WI38 (cell line): ENCODE results near the gene KLHL15.

Experiments
- H3K4me3 ChIP-seq: 2 replicates; pipeline ENCODE4 v1.5.1; 2011; ENCODE audit warnings: low read depth, mild to moderate bottlenecking, control low read depth, low read length
- TF ChIP-seq, protein P1 (sequence below): IDR thresholded peaks from 2 replicates; pipeline ENCODE4 v1.5.1; 2012; ENCODE audit warnings: low read depth, mild to moderate bottlenecking, control low read depth, low read length

KLHL15 gene

DNA sequence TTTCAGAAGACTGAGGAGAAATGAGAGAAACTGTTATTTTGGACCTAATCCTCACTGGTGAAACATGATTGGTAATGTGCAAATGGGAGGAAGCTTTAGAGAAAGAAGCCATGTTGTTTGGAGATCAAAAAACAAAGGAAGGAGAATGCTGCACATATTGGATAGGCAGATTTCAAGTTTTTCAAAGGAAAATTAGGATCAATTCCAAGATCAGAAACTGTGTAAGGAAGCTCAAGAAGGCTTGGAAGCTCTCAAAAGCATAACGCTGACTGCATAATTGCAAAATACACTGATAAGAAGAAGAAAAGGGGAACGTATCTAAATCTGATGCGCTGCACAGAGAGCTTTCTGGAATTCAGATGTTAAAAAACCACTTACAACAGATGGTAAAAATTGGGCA, 34.6 kb downstream of the KLHL15 start:
- TF ChIP-seq, protein P1, sequence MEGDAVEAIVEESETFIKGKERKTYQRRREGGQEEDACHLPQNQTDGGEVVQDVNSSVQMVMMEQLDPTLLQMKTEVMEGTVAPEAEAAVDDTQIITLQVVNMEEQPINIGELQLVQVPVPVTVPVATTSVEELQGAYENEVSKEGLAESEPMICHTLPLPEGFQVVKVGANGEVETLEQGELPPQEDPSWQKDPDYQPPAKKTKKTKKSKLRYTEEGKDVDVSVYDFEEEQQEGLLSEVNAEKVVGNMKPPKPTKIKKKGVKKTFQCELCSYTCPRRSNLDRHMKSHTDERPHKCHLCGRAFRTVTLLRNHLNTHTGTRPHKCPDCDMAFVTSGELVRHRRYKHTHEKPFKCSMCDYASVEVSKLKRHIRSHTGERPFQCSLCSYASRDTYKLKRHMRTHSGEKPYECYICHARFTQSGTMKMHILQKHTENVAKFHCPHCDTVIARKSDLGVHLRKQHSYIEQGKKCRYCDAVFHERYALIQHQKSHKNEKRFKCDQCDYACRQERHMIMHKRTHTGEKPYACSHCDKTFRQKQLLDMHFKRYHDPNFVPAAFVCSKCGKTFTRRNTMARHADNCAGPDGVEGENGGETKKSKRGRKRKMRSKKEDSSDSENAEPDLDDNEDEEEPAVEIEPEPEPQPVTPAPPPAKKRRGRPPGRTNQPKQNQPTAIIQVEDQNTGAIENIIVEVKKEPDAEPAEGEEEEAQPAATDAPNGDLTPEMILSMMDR = no peak
- H3K4me3 ChIP-seq = no peak overlapping the region

DNA sequence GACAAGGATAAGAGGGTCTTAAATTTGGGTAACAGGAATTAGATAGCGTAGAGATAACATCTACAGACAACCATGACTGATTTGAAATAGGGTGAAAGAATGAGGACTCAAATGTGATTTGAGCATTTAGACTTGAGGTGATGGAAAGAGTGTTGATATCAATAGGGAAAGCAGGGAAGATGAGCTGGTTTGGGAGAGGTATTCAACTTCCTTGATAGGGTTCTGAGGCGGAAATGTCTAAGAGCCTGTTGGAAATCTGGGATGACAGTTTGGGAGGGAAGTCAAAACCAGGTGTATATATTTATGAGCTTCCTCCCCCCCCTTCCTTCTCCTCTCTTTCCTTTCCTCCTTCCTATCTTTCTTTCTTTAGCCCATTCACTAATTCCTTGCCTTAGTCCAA, 36.5 kb downstream of the KLHL15 start:
- TF ChIP-seq, protein P1 = no peak
- no peak overlapping the region for H3K4me3 ChIP-seq

- H3K4me3 ChIP-seq = no peak overlapping the region
- TF ChIP-seq, protein P1 = no peak
These were observed 37.3 kb downstream of the KLHL15 start for GRCh38 chrX:23989689-23990088.

GRCh38 chrX:23982891-23983290, 44.1 kb downstream of the KLHL15 start:
- H3K4me3 ChIP-seq = no peak overlapping the region
- TF ChIP-seq, protein P1 = no peak

- H3K4me3 ChIP-seq = no peak overlapping the region
- TF ChIP-seq, protein P1 = no peak
These were observed 45.3 kb downstream of the KLHL15 start for GRCh38 chrX:23981711-23982110.

DNA sequence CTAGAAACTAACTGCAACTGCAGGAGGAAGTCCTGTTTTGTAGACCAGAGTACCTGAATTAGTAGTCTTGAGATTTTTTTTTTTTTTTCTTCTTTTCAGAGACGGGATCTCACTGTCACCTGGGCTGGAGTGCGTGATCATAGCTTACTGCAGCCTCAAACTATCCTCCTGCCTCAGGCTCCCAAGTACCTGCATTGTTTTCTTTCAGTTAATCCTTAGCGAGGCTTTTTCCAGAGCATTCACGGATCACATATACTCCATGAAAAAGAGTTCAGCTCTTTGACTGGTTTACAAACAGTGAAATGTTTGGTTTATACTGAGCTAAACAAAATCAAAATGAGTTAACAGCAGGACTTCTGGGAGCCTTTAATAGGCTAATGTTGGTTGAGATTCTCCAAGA, 45.8 kb downstream of the KLHL15 start:
- H3K4me3 ChIP-seq = no peak overlapping the region
- TF ChIP-seq, protein P1 = no peak

DNA sequence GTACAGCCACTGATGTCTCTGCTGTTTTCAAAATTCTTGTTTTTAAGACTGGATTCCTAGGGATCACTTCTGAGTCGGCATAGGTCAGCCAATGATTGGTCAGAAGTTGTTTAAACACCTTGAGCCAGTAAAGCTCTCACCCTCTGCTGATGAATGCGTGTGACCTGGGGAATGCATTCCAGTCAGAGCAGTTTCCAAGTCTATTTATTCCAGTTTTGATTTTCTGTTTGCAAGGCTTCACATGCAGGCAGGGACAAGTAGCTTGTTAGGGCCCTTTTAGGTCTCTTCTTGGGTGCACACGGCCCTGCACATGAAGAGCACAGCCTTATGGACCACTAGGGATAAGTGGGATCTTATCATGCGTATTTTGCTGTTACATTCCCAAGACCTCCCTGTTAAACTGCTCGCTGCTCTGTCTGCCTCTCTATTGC, 47.0 kb downstream of the KLHL15 start:
- H3K4me3 ChIP-seq = no peak overlapping the region
- TF ChIP-seq, protein P1 = no peak
